B cell (primary cell): ENCODE results near the gene RGS6. TPM values are rescaled to one million over a fixed set of nuclear protein-coding genes. Genes with fewer than 3 reads are reported as not detected.

Source experiments
- ATAC-seq: fragments of 200-7000 bp; cut with Tn5 transposase; one replicate; pipeline ENCODE4 v1.10.0; 2021; ENCODE audit warnings: low read depth, mild to moderate bottlenecking, moderate number of reproducible peaks, moderate library complexity
- CTCF ChIA-PET: fragments of 350-600 bp; sonication (Branson Sonifier 250); formaldehyde crosslinking; loops from one replicate; lab custom pipeline; 2021; ENCODE audit warnings: antibody characterized with exemption, inconsistent platforms; lab: Charles Lee
- POLR2A ChIA-PET: fragments of 350-600 bp; sonication (Branson Sonifier 250); formaldehyde crosslinking; loops from one replicate; lab custom pipeline; 2021; ENCODE audit warnings: antibody characterized with exemption; lab: Charles Lee
- DNase-seq: peaks from one replicate; pipeline ENCODE4 v3.0.0; 2013
- H2AFZ ChIP-seq: 2 replicates; pipeline ENCODE4 v1.6.1; 2012; ENCODE audit warnings: mild to moderate bottlenecking, low read depth, low read length; ENCODE audit not compliant: insufficient read depth, poor library complexity, severe bottlenecking
- H3K27ac ChIP-seq, 2 donors: 1 replicate in 1 of 2; 2 replicates in 1 of 2; pipeline ENCODE4 v1.5.1; 2012 to 2013; ENCODE audit warnings: low read length in 2 of 2, mild to moderate bottlenecking in 2 of 2, moderate library complexity in 1 of 2
- H3K27me3 ChIP-seq, 4 experiments: fragments of 200-600 bp in 1 of 4; sonication (generic) in 1 of 4; replicated peaks in 1 of 4; 1 replicate in 2 of 4; 2 replicates in 2 of 4; pipeline versions ENCODE4 v1.6.1 to v1.7.0; 2013 to 2016; ENCODE audit warnings: low read length in 3 of 4, mild to moderate bottlenecking in 2 of 4, mixed read lengths in 1 of 4, moderate library complexity in 1 of 4; ENCODE audit not compliant: insufficient read depth in 4 of 4, control insufficient read depth in 3 of 4; ENCODE audit errors: control extremely low read depth in 1 of 4
- H3K36me3 ChIP-seq, 2 experiments: replicated peaks in 1 of 2; 1 replicate in 1 of 2; 2 replicates in 1 of 2; pipeline versions ENCODE4 v1.6.1 to v1.7.1; 2013; ENCODE audit warnings: low read length in 1 of 2; ENCODE audit not compliant: insufficient read depth in 2 of 2, control insufficient read depth in 1 of 2; ENCODE audit errors: control extremely low read depth in 1 of 2, extremely low read depth in 1 of 2
- H3K4me1 ChIP-seq, 2 donors: fragments of 200-600 bp in 1 of 2; sonication (generic) in 1 of 2; 1 replicate in 1 of 2; 2 replicates in 1 of 2; pipeline versions ENCODE4 v1.5.1 to v1.6.1; 2013 to 2017; ENCODE audit warnings: low read length in 2 of 2; ENCODE audit not compliant: control insufficient read depth in 2 of 2, insufficient read depth in 2 of 2
- H3K4me2 ChIP-seq: replicated peaks from 2 replicates; pipeline ENCODE3; 2012; ENCODE audit warnings: mild to moderate bottlenecking, low read depth, low read length; ENCODE audit not compliant: poor library complexity, severe bottlenecking
- H3K4me3 ChIP-seq, 5 experiments: fragments of 200-600 bp in 1 of 5; sonication (generic) in 1 of 5; 1 replicate in 3 of 5; 2 replicates in 2 of 5; pipeline versions ENCODE4 v1.5.1 to v1.7.0; 2011 to 2016; ENCODE audit warnings: low read length in 4 of 5, mild to moderate bottlenecking in 4 of 5, low read depth in 2 of 5, control low read depth in 1 of 5, moderate library complexity in 1 of 5; ENCODE audit not compliant: insufficient read depth in 1 of 5; ENCODE audit errors: control extremely low read depth in 1 of 5, extremely low read depth in 1 of 5
- H3K79me2 ChIP-seq: fragments of 200-600 bp; sonication (generic); one replicate; pipeline ENCODE4 v1.6.0; 2016; ENCODE audit warnings: low read length; ENCODE audit not compliant: control insufficient read depth, insufficient read depth
- H3K9ac ChIP-seq: fragments of 200-600 bp; sonication (generic); 2 replicates; pipeline ENCODE4 v1.6.1; 2017; ENCODE audit warnings: mild to moderate bottlenecking, low read length, moderate library complexity
- H3K9me3 ChIP-seq, 3 donors: one replicate each; pipeline versions ENCODE4 v1.6.1 to v1.7.1; 2013; ENCODE audit warnings: low read length in 2 of 3; ENCODE audit not compliant: control insufficient read depth in 2 of 3, insufficient read depth in 1 of 3; ENCODE audit errors: control extremely low read depth in 1 of 3
- H4K20me1 ChIP-seq: 2 replicates; pipeline ENCODE4 v1.6.0; 2012; ENCODE audit warnings: mild to moderate bottlenecking, low read length; ENCODE audit not compliant: insufficient read depth, control insufficient read depth, poor library complexity, severe bottlenecking
- H3K27ac Mint-ChIP-seq: one replicate; pipeline ENCODE4 v1.8.0; 2021; ENCODE audit warnings: mixed read lengths
- H3K27me3 Mint-ChIP-seq: one replicate; pipeline ENCODE4 v1.8.0; 2021; ENCODE audit warnings: mixed read lengths
- H3K4me1 Mint-ChIP-seq: one replicate; pipeline ENCODE4 v1.8.0; 2021; ENCODE audit warnings: mixed read lengths
- H3K4me3 Mint-ChIP-seq: one replicate; pipeline ENCODE4 v1.8.0; 2021; ENCODE audit warnings: mixed read lengths
- H3K9me3 Mint-ChIP-seq: one replicate; pipeline ENCODE4 v1.8.0; 2022; ENCODE audit warnings: mixed read lengths; ENCODE audit not compliant: insufficient read depth
- EZH2 ChIP-seq: IDR thresholded peaks from 2 replicates; pipeline ENCODE4 v1.6.1; 2012; ENCODE audit warnings: borderline replicate concordance, low read depth, mild to moderate bottlenecking, moderate library complexity, low read length; ENCODE audit not compliant: insufficient read depth, poor library complexity, severe bottlenecking
- WGBS: methylation state at CpG from one replicate; pipeline ENCODE4 v1.1.5; 2013; ENCODE audit warnings: missing lambda C conversion rate; ENCODE audit not compliant: insufficient coverage; 5-methylcytosine and 5-hydroxymethylcytosine counted together
- intact Hi-C: fragments of 100-400 bp; cut with micrococcal nuclease; formaldehyde crosslinking; loops from one replicate; pipeline ENCODE4 v1.10.0; 2022
- polyA plus RNA-seq: library from polyadenylated mRNA; depleted of rRNA; stranded (reverse); fragments of >200 nt; gene quantifications from 2 replicates; pipeline ENCODE4 v1.2.3, GENCODE V29; 2012
- total RNA-seq, 2 donors: library from RNA; stranded (reverse); fragments of 120-200 nt in 1 of 2; gene quantifications; 1 replicate in 1 of 2; 2 replicates in 1 of 2; pipeline versions ENCODE4 v1.2.3 to v1.2.4, GENCODE V29; 2013 to 2022
- TF ChIP-seq, protein P1 (sequence below): fragments of 200-600 bp; IDR thresholded peaks from one replicate; pipeline ENCODE4 v1.8.0; 2022; ENCODE audit warnings: antibody characterized with exemption, mild to moderate bottlenecking

RGS6 gene
- total and polyA plus RNA-seq, 2 donors (not counting 1 experiment from before 2014, with no cell fraction given), result 0.07 TPM; not detected in 1

DNA sequence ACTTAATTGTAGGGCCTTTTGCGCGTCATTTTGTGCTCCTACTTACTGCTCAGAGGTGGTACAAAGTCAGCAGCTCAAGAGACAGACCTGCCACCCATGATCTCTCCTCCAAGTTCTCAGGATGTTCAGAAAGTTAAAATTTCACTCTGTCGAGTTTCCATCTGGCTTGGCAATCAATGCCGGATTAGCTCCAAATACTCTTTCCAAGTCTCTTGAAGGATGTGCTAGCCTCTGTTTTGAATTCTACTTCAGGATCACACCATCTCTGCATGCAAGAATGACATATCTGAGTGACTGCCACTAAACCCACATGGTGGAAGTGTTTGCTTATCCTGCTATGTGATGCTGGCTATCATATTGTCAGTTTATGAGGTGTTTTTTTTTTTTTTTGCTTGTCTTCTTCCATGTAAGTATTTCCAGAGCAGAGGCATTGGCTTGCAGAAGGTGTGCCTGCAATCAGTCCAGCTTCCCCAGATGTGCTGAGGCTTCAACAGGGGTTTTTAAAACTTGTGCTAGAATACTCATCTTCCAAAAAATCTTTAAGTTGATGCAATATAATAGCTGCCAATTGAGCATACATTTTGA lies 125.6 kb downstream of the RGS6 start:
- no peaks in the 10 kb centered on the region for H3K9me3 ChIP-seq
- no peak overlapping the region for H3K4me3 ChIP-seq
- no peaks in the 10 kb centered on the region for H3K4me1 Mint-ChIP-seq
- POLR2A ChIA-PET, result no interaction called here
- 90% methylated on average over 3 of the region's 4 CpGs for WGBS
- no peaks in the 10 kb centered on the region for H3K4me1 ChIP-seq
- CTCF ChIA-PET, result no interaction called here
- no peaks in the 10 kb centered on the region for H3K36me3 ChIP-seq
- ATAC-seq, result no peak
- intact Hi-C loops, result no loop called here
- H3K4me3 Mint-ChIP-seq, result no peak overlapping the region
- H3K27me3 ChIP-seq, result peaks cover 0 to 3% (median 0%) of the 10 kb centered on the region in 4 experiments
- H3K27me3 Mint-ChIP-seq, result peaks cover 19% of the 10 kb centered on the region
- H3K9ac ChIP-seq, result no peak overlapping the region
- no peak overlapping the region for H3K4me2 ChIP-seq
- DNase-seq, result no peak
- TF ChIP-seq EZH2, result no peak
- TF ChIP-seq, protein P1, sequence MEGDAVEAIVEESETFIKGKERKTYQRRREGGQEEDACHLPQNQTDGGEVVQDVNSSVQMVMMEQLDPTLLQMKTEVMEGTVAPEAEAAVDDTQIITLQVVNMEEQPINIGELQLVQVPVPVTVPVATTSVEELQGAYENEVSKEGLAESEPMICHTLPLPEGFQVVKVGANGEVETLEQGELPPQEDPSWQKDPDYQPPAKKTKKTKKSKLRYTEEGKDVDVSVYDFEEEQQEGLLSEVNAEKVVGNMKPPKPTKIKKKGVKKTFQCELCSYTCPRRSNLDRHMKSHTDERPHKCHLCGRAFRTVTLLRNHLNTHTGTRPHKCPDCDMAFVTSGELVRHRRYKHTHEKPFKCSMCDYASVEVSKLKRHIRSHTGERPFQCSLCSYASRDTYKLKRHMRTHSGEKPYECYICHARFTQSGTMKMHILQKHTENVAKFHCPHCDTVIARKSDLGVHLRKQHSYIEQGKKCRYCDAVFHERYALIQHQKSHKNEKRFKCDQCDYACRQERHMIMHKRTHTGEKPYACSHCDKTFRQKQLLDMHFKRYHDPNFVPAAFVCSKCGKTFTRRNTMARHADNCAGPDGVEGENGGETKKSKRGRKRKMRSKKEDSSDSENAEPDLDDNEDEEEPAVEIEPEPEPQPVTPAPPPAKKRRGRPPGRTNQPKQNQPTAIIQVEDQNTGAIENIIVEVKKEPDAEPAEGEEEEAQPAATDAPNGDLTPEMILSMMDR, result no peak
- no peaks in the 10 kb centered on the region for H4K20me1 ChIP-seq
- no peak overlapping the region for H3K27ac ChIP-seq
- H3K79me2 ChIP-seq, result no peaks in the 10 kb centered on the region
- H2AFZ ChIP-seq, result no peak overlapping the region
- H3K9me3 Mint-ChIP-seq, result no peaks in the 10 kb centered on the region
- H3K27ac Mint-ChIP-seq, result no peak overlapping the region

DNA sequence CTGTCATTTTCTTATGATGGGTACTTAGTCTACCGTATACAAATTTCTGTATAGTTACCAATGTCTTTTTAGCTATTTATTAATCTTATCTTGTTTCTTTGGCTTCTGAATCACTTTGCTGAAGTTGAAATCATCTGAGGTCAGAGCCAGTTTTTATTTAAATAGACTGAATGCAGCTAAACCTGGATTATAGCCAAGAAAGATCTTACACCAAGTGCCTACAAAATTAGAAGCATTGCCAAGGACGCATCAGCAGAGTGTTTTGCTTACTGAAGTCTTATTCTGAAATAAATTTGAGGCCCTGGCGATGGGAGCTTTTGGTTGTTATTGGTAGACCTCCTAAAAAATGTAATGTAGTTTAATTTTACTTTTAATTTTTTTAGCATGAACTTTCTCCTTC lies 128.2 kb downstream of the RGS6 start:
- H3K9ac ChIP-seq, result no peak overlapping the region
- H4K20me1 ChIP-seq, result no peaks in the 10 kb centered on the region
- CTCF ChIA-PET, result no interaction called here
- no peaks in the 10 kb centered on the region for H3K4me1 Mint-ChIP-seq
- no peak overlapping the region for H3K4me3 ChIP-seq
- peaks cover 0 to 3% (median 0%) of the 10 kb centered on the region in 4 experiments for H3K27me3 ChIP-seq
- no CpG with 5 or more reads among the region's 3 CpGs for WGBS
- POLR2A ChIA-PET, result no interaction called here
- no peak for TF ChIP-seq EZH2
- TF ChIP-seq, protein P1, result no peak
- no peaks in the 10 kb centered on the region for H3K4me1 ChIP-seq
- H3K9me3 Mint-ChIP-seq, result no peaks in the 10 kb centered on the region
- no peak overlapping the region for H2AFZ ChIP-seq
- no peak overlapping the region for H3K4me2 ChIP-seq
- H3K27ac Mint-ChIP-seq, result no peak overlapping the region
- DNase-seq (no peak), ATAC-seq (no peak)
- no peaks in the 10 kb centered on the region for H3K36me3 ChIP-seq
- no peak overlapping the region for H3K27ac ChIP-seq
- intact Hi-C loops, result no loop called here
- no peaks in the 10 kb centered on the region for H3K9me3 ChIP-seq
- H3K27me3 Mint-ChIP-seq, result peaks cover 17% of the 10 kb centered on the region
- H3K4me3 Mint-ChIP-seq, result no peak overlapping the region
- H3K79me2 ChIP-seq, result no peaks in the 10 kb centered on the region
